Small intestine (tissue), 7 donors: ENCODE data around the gene PRKCB. TPM values are rescaled to one million over a fixed set of nuclear protein-coding genes. Genes with fewer than 3 reads are reported as not detected.

Source experiments
- DNase-seq, 2 donors: peaks; one replicate each; pipeline versions ENCODE4 v3.0.0 to v3.0.0-alpha.2; 2013
- FAIRE-seq: peaks from 2 replicates; lab custom pipeline; 2012; peaks lifted over from hg19 to GRCh38; lab: Jason Lieb, UNC
- H3K27ac ChIP-seq, 3 donors: one replicate each; pipeline ENCODE4 v1.5.1; 2013; ENCODE audit warnings: low read length in 2 of 3, mild to moderate bottlenecking in 2 of 3, control low read depth in 1 of 3, inconsistent platforms in 1 of 3, low read depth in 1 of 3, moderate library complexity in 1 of 3
- H3K27me3 ChIP-seq, 3 donors: one replicate each; pipeline ENCODE4 v1.6.1; 2013; ENCODE audit warnings: low read length in 3 of 3, inconsistent platforms in 1 of 3; ENCODE audit not compliant: control insufficient read depth in 3 of 3, insufficient read depth in 3 of 3
- H3K36me3 ChIP-seq, 3 donors: one replicate each; pipeline ENCODE4 v1.6.1; 2013; ENCODE audit warnings: low read length in 3 of 3, inconsistent platforms in 1 of 3, low read depth in 1 of 3, mild to moderate bottlenecking in 1 of 3, moderate library complexity in 1 of 3; ENCODE audit not compliant: control insufficient read depth in 3 of 3, insufficient read depth in 2 of 3
- H3K4me1 ChIP-seq, 3 donors: one replicate each; pipeline ENCODE4 v1.6.1; 2013; ENCODE audit warnings: low read length in 2 of 3, inconsistent platforms in 1 of 3, low read depth in 1 of 3, mild to moderate bottlenecking in 1 of 3, moderate library complexity in 1 of 3; ENCODE audit not compliant: control insufficient read depth in 3 of 3, insufficient read depth in 2 of 3
- H3K4me3 ChIP-seq, 3 donors: one replicate each; pipeline ENCODE4 v1.5.1; 2013; ENCODE audit warnings: low read length in 3 of 3, control low read depth in 1 of 3, inconsistent platforms in 1 of 3, low read depth in 1 of 3, mild to moderate bottlenecking in 1 of 3, moderate library complexity in 1 of 3
- H3K9me3 ChIP-seq, 2 donors: one replicate each; pipeline ENCODE4 v1.6.1; 2013; ENCODE audit warnings: low read depth in 1 of 2, low read length in 1 of 2; ENCODE audit not compliant: control insufficient read depth in 2 of 2, insufficient read depth in 1 of 2
- WGBS, 3 donors: extraction: QIAGEN DNeasy Blood & Tissue Kit; methylation state at CpG; one replicate each; pipeline ENCODE4 v1.1.7; 2013; 5-methylcytosine and 5-hydroxymethylcytosine counted together
- polyA plus RNA-seq, 4 donors: library from polyadenylated mRNA; stranded (reverse) in 3 of 4; unstranded in 1 of 4; fragments of 200-250 nt in 3 of 4; fragments of 120-200 nt in 1 of 4; gene quantifications; one replicate each; pipeline versions ENCODE4 v1.2.1 to v1.2.3, GENCODE V29; 2013
- donor health status: healthy with polysubstance abuse.
- donor health status: control.
- donor health status: control.
- donor health status: Bipolar disorder and iron deficiency.
- donor health status: healthy.

PRKCB gene
- polyA plus RNA-seq, 4 donors: 2.3 to 5.1 (median 2.8) TPM

- H3K4me3 ChIP-seq: no peak within 1 kb of the TSS
- no peaks in the 10 kb centered on the region for H3K36me3 ChIP-seq
- H3K9me3 ChIP-seq: no peaks in the 10 kb centered on the region
- H3K27me3 ChIP-seq: peaks cover 0 to 9% (median 4%) of the 10 kb centered on the region in 3 donors
- H3K4me1 ChIP-seq: no peaks in the 10 kb centered on the region
- FAIRE-seq (no peak), DNase-seq (peak; percentile 30 to 73)
- H3K27ac ChIP-seq: no peak within 1 kb of the TSS
- 5 to 14% (median 12%) methylated on average over 46 to 54 of the region's 54 CpGs for WGBS, 3 donors
Measured at GRCh38 chr16:24255456-24256371, 419.9 kb downstream of the PRKCB start, which contains the start of gene CACNG3. CACNG3 (plus strand) TSS chr16:24256335; CDS start chr16:24256755, 420 bp downstream.

GRCh38 chr16:24257958-24258357, 422.2 kb downstream of the PRKCB start:
- Histone ChIP-seq H3K4me3 (no peak overlapping the region), H3K36me3 (no peaks in the 10 kb centered on the region), H3K27me3 (peaks cover 0 to 9% (median 4%) of the 10 kb centered on the region in 3 donors), H3K27ac (no peak overlapping the region), H3K4me1 (no peaks in the 10 kb centered on the region), H3K9me3 (no peaks in the 10 kb centered on the region)
- FAIRE-seq (no peak), DNase-seq (no peak)
- 48 to 49% (median 48%) methylated on average over 5 of the region's 5 CpGs for WGBS, 3 donors

- no peaks in the 10 kb centered on the region for H3K4me1 ChIP-seq
- H3K36me3 ChIP-seq: no peaks in the 10 kb centered on the region
- no peak overlapping the region for H3K27ac ChIP-seq
- H3K27me3 ChIP-seq: peaks cover 0 to 9% (median 4%) of the 10 kb centered on the region in 3 donors
- FAIRE-seq (no peak), DNase-seq (no peak)
- H3K9me3 ChIP-seq: no peaks in the 10 kb centered on the region
- no peak overlapping the region for H3K4me3 ChIP-seq
- 64 to 83% (median 78%) methylated on average over 1 of the region's 1 CpG for WGBS, 3 donors
Measured at GRCh38 chr16:24258791-24259190, 423.0 kb downstream of the PRKCB start.

GRCh38 chr16:24262816-24263215, 427.0 kb downstream of the PRKCB start:
- Histone ChIP-seq H3K9me3 (no peaks in the 10 kb centered on the region), H3K27me3 (peaks cover 0 to 2% (median 0%) of the 10 kb centered on the region in 3 donors), H3K27ac (no peak overlapping the region), H3K4me1 (no peaks in the 10 kb centered on the region), H3K4me3 (no peak overlapping the region), H3K36me3 (no peaks in the 10 kb centered on the region)
- DNase-seq: no peak
- FAIRE-seq: no peak

Other genes with a start within 250 kb of the PRKCB start
- gene NDUFAB1, start 239.7 kb upstream of the PRKCB start, polyA plus RNA-seq: 100 to 1,000 TPM; 105 to 335 (median 268) TPM
- gene PALB2, start 194.7 kb upstream of the PRKCB start, polyA plus RNA-seq: 10 to 100 TPM; 10.3 to 19.6 (median 14.0) TPM
- 10 to 100 TPM; 12.2 to 55.8 (median 20.3) TPM for gene DCTN5, start 194.5 kb upstream of the PRKCB start, polyA plus RNA-seq
- gene PLK1, start 157.1 kb upstream of the PRKCB start, polyA plus RNA-seq: 10 to 100 TPM in 2 of 4 donors, 1 to 10 TPM in 2; 1.9 to 48.2 (median 9.8) TPM
- 10 to 100 TPM in 2 of 4 donors, 1 to 10 TPM in 2; 5.4 to 38.8 (median 17.8) TPM for gene ERN2, start 122.8 kb upstream of the PRKCB start, polyA plus RNA-seq
- gene CHP2, start 81.0 kb upstream of the PRKCB start, polyA plus RNA-seq: 100 to 1,000 TPM; 144 to 416 (median 298) TPM